Neural cell (in vitro differentiated cells): ENCODE results near the gene PTGR3. TPM values are rescaled to one million over a fixed set of nuclear protein-coding genes. Genes with fewer than 3 reads are reported as not detected.

Experiments
- H2AFZ ChIP-seq: fragments of 200-600, 300-800 bp; sonication (generic), shearing (Covaris generic); 2 replicates; pipeline ENCODE4 v1.6.0; 2014; ENCODE audit warnings: low read depth, mild to moderate bottlenecking, antibody characterized with exemption, low read length, moderate library complexity
- H3F3A ChIP-seq: fragments of 200-600 bp; shearing (Covaris generic); 2 replicates; pipeline ENCODE4 v1.6.1; 2016; ENCODE audit warnings: mild to moderate bottlenecking, moderate library complexity, mixed read lengths, antibody characterized with exemption, low read length; ENCODE audit not compliant: insufficient read depth, poor library complexity, severe bottlenecking
- H3K27ac ChIP-seq: fragments of 200-600, 300-800 bp; sonication (generic), shearing (Covaris generic); 2 replicates; pipeline ENCODE4 v1.5.1; 2014; ENCODE audit warnings: mild to moderate bottlenecking, low read length, moderate library complexity
- H3K27me3 ChIP-seq: fragments of 300-800, 200-600 bp; sonication (generic), shearing (Covaris generic); 2 replicates; pipeline ENCODE4 v1.6.0; 2014; ENCODE audit warnings: mild to moderate bottlenecking, low read depth, low read length, moderate library complexity; ENCODE audit not compliant: insufficient read depth
- H3K36me3 ChIP-seq: fragments of 300-800, 200-600 bp; sonication (generic), shearing (Covaris generic); 2 replicates; pipeline ENCODE4 v1.5.1; 2014; ENCODE audit warnings: mild to moderate bottlenecking, antibody characterized with exemption, low read length, moderate library complexity; ENCODE audit not compliant: insufficient read depth
- H3K4me2 ChIP-seq: fragments of 300-800, 200-600 bp; sonication (generic), shearing (Covaris generic); 2 replicates; pipeline ENCODE4 v1.6.0; 2014; ENCODE audit warnings: mild to moderate bottlenecking, low read length
- H3K4me3 ChIP-seq: fragments of 300-800, 200-600 bp; sonication (generic), shearing (Covaris generic); 2 replicates; pipeline ENCODE4 v1.5.1; 2014; ENCODE audit warnings: mild to moderate bottlenecking, low read length, moderate library complexity
- H3K79me2 ChIP-seq: fragments of 200-600 bp; shearing (Covaris generic); replicated peaks from 2 replicates; pipeline ENCODE4 v1.6.0; 2014; ENCODE audit warnings: mild to moderate bottlenecking, low read length, moderate library complexity; ENCODE audit not compliant: insufficient read depth
- H3K9ac ChIP-seq: fragments of 300-800, 200-600 bp; sonication (generic), shearing (Covaris generic); 2 replicates; pipeline ENCODE4 v1.6.1; 2016; ENCODE audit warnings: mild to moderate bottlenecking, low read length, mixed read lengths
- H3K9me2 ChIP-seq: fragments of 200-600 bp; shearing (Covaris generic); 2 replicates; pipeline ENCODE4 v1.6.1; 2016; ENCODE audit warnings: mild to moderate bottlenecking, low read length, mixed read lengths; ENCODE audit not compliant: insufficient read depth
- H3K9me3 ChIP-seq: fragments of 200-600, 300-800 bp; sonication (generic), shearing (Covaris generic); 2 replicates; pipeline ENCODE4 v1.6.1; 2016; ENCODE audit warnings: mild to moderate bottlenecking, mixed run types, low read length, moderate library complexity, mixed read lengths
- H4K20me1 ChIP-seq: fragments of 200-600 bp; shearing (Covaris generic); 2 replicates; pipeline ENCODE4 v1.6.1; 2016; ENCODE audit warnings: mild to moderate bottlenecking, mixed run types; ENCODE audit not compliant: insufficient read depth
- CTCF ChIP-seq: fragments of 450-650 bp; IDR thresholded peaks from 2 replicates; pipeline ENCODE4 v1.5.1; 2014; ENCODE audit warnings: antibody characterized with exemption, mild to moderate bottlenecking, moderate library complexity; ENCODE audit not compliant: poor library complexity, severe bottlenecking
- EP300 ChIP-seq: fragments of 450-650 bp; conservative IDR thresholded peaks from 2 replicates; pipeline ENCODE4 v1.6.1; 2014; ENCODE audit warnings: antibody characterized with exemption, mild to moderate bottlenecking, moderate library complexity; ENCODE audit not compliant: poor library complexity, severe bottlenecking
- EZH2 ChIP-seq: fragments of 200-600, 300-800 bp; shearing (Covaris generic), sonication (generic); IDR thresholded peaks from 2 replicates; pipeline ENCODE4 v1.6.1; 2014; ENCODE audit warnings: antibody characterized with exemption, low read length, borderline replicate concordance, mild to moderate bottlenecking; ENCODE audit not compliant: insufficient read depth, poor library complexity, severe bottlenecking
- MXI1 ChIP-seq: fragments of 450-650 bp; conservative IDR thresholded peaks from 2 replicates; pipeline ENCODE4 v1.6.1; 2014; ENCODE audit warnings: antibody characterized with exemption, mild to moderate bottlenecking; ENCODE audit not compliant: poor library complexity, severe bottlenecking
- POLR2AphosphoS5 ChIP-seq: IDR thresholded peaks from 2 replicates; pipeline ENCODE4 v1.6.1; 2012
- RAD21 ChIP-seq: fragments of 450-650 bp; conservative IDR thresholded peaks from 2 replicates; pipeline ENCODE4 v1.6.1; 2014; ENCODE audit warnings: antibody characterized with exemption, mild to moderate bottlenecking, moderate library complexity
- REST ChIP-seq: IDR thresholded peaks from 2 replicates; pipeline ENCODE4 v1.6.1; 2012; ENCODE audit warnings: borderline replicate concordance
- SMC3 ChIP-seq: fragments of 450-650 bp; conservative IDR thresholded peaks from 2 replicates; pipeline ENCODE4 v1.6.1; 2014; ENCODE audit warnings: antibody characterized with exemption, mild to moderate bottlenecking, moderate library complexity; ENCODE audit not compliant: poor library complexity
- TAF1 ChIP-seq: IDR thresholded peaks from 2 replicates; pipeline ENCODE4 v1.6.1; 2012; ENCODE audit warnings: low read depth
- polyA plus RNA-seq: library from polyadenylated mRNA; depleted of rRNA; stranded (reverse); fragments of >200 nt; gene quantifications from 2 replicates; pipeline ENCODE4 v1.2.3, GENCODE V29; 2014

PTGR3 gene
- polyA plus RNA-seq, 1 donor from 2014 or later, result 5.9 TPM

GRCh38 chr18:75185460-75185859 lies 23.5 kb downstream of the PTGR3 start:
- TF ChIP-seq MXI1, result no peak
- no peak for TF ChIP-seq SMC3
- TF ChIP-seq RAD21, result no peak
- TF ChIP-seq EZH2, result no peak
- TF ChIP-seq CTCF, result no peak
- TF ChIP-seq EP300, result no peak
- TF ChIP-seq TAF1, result no peak
- TF ChIP-seq POLR2AphosphoS5, result no peak
- TF ChIP-seq REST, result no peak
- H3K9ac ChIP-seq, result no peak overlapping the region
- no peaks in the 10 kb centered on the region for H3F3A ChIP-seq
- H3K9me2 ChIP-seq, result no peaks in the 10 kb centered on the region
- no peak overlapping the region for H2AFZ ChIP-seq
- H3K36me3 ChIP-seq, result no peaks in the 10 kb centered on the region
- H3K27me3 ChIP-seq, result no peaks in the 10 kb centered on the region
- H3K4me3 ChIP-seq, result no peak overlapping the region
- H3K9me3 ChIP-seq, result no peaks in the 10 kb centered on the region
- H4K20me1 ChIP-seq, result no peaks in the 10 kb centered on the region
- H3K27ac ChIP-seq, result no peak overlapping the region
- H3K79me2 ChIP-seq, result no peaks in the 10 kb centered on the region
- no peak overlapping the region for H3K4me2 ChIP-seq

- Histone ChIP-seq H3K36me3 (no peaks in the 10 kb centered on the region), H3K27ac (no peak overlapping the region), H3K9me2 (no peaks in the 10 kb centered on the region), H4K20me1 (no peaks in the 10 kb centered on the region), H3K27me3 (no peaks in the 10 kb centered on the region), H3K4me3 (no peak overlapping the region), H3K4me2 (no peak overlapping the region), H3F3A (no peaks in the 10 kb centered on the region), H2AFZ (no peak overlapping the region), H3K79me2 (no peaks in the 10 kb centered on the region), H3K9me3 (no peaks in the 10 kb centered on the region), H3K9ac (no peak overlapping the region)
- TF ChIP-seq EP300 (no peak), EZH2 (no peak), CTCF (no peak), MXI1 (no peak), POLR2AphosphoS5 (no peak), RAD21 (no peak), REST (no peak), SMC3 (no peak), TAF1 (no peak)
Measured at GRCh38 chr18:75183973-75184493, 24.9 kb downstream of the PTGR3 start.
